ENCODE measurements around the gene CYTH3. TPM values are rescaled to one million over a fixed set of nuclear protein-coding genes. Genes with fewer than 3 reads are reported as not detected.
"Not testable (repeated sequence)": the region's sequence is repeated elsewhere in the genome, so short reads cannot be mapped to it uniquely, and the experiment has no call there.

The CYTH3 gene
- total RNA-seq, 1 experiment from 2014 or later = 19.2 TPM

DNA sequence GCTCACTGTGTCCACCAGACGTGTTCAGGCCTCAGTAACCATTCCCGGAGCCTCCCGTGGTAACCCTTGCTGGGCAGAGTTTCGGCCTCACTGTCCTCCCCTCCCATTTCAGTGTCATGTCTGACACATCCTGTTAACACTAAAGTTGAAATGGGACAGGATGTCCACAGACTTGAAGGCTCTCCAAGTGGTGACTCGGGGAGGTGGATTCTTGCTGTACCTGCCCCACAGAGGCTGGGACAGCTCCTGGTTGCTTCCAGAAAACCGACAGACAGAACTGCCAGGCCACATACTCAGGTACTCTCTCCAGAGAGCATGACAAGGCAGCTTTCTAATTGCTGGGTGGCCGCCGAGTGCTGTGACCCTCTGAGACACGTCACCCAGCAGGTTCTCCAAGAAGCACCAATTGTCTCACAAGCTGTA is 17.9 kb upstream of the CYTH3 start:
- Histone ChIP-seq H3K9me3 (replicated peaks) (no peaks in the 10 kb centered on the region; the same call in 1 of the 2 replicates), H3K4me1 (peaks cover 11% of the 10 kb centered on the region), H3K4me3 (no peak overlapping the region), H3K27me3 (no peaks in the 10 kb centered on the region), H3K36me3 (no peaks in the 10 kb centered on the region), H3K27ac (no peak overlapping the region)
- no peak for DNase-seq

- peaks cover 3% of the 10 kb centered on the region; the same call in 1 of the 2 replicates for H3K9me3 ChIP-seq (replicated peaks)
- H3K27me3 ChIP-seq = no peaks in the 10 kb centered on the region
- H3K4me3 ChIP-seq = no peak overlapping the region
- H3K27ac ChIP-seq = no peak overlapping the region
- H3K36me3 ChIP-seq = no peaks in the 10 kb centered on the region
- peaks cover 11% of the 10 kb centered on the region for H3K4me1 ChIP-seq
- no peak for DNase-seq
Measured at GRCh38 chr7:6288270-6288860, 15.9 kb upstream of the CYTH3 start.

- Histone ChIP-seq H3K4me1 (peaks cover 17% of the 10 kb centered on the region), H3K27ac (peak overlapping the region; percentile 0; the same call in 1 of the 2 replicates), H3K9me3 (replicated peaks) (peaks cover 3% of the 10 kb centered on the region; the same call in 1 of the 2 replicates), H3K27me3 (no peaks in the 10 kb centered on the region), H3K4me3 (no peak overlapping the region), H3K36me3 (no peaks in the 10 kb centered on the region)
- DNase-seq = peak; percentile 50 to 62
Measured at GRCh38 chr7:6286486-6286885, 14.1 kb upstream of the CYTH3 start.

DNA sequence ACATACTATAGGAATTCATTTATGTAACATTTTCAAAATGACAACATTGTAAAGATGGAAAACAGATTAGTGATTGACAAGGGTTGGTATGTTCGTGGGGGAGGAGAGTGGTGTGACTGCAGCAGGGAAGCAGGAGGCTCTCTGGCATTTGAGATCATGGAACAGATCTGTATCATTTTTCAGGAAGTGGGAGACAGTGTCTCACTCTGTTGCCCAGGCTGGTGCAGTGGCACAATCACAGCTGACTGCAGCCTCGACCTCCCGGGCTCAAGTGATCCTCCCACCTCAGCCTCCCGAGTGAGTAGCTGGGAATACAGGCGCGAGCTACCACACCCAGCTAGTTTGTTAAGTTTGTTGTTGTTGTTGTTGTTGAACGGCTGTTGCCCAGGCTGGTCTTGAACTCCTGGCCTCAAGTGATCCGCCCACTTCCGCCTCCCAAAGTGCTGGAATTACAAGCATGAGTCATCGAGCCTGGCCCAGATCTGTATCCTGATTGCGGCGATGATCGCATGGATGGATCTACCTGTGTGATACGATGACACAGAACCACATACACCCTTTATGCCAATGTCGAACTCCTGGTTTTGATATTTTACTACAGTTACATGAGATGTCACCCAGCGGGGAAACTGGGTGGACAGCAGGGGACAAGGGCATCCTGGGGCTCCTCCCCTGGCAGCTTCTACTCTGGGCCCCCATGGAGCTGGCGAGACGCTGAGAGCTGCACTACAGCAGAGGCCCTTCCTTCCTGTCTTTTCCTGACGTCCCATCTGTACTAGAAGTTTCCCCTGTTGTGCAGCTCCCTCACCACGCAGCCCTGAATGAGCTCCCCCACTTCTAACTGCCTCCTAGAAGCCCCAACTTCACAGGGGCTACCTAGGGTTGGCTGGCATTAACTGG is 12.3 kb upstream of the CYTH3 start:
- H3K36me3 ChIP-seq = no peaks in the 10 kb centered on the region
- peaks cover 17% of the 10 kb centered on the region for H3K4me1 ChIP-seq
- H3K27ac ChIP-seq = peak overlapping the region; percentile 87; the same call in 1 of the 2 replicates
- H3K9me3 ChIP-seq (replicated peaks) = peaks cover 3% of the 10 kb centered on the region; the same call in 1 of the 2 replicates
- H3K4me3 ChIP-seq = no peak overlapping the region
- no peaks in the 10 kb centered on the region for H3K27me3 ChIP-seq
- DNase-seq = no peak

GRCh38 chr7:6284055-6284400 is 11.6 kb upstream of the CYTH3 start:
- no peak for DNase-seq
- peak overlapping the region; percentile 87 for H3K27ac ChIP-seq
- no peak overlapping the region for H3K4me3 ChIP-seq
- peaks cover 17% of the 10 kb centered on the region for H3K4me1 ChIP-seq
- H3K9me3 ChIP-seq (replicated peaks) = peaks cover 3% of the 10 kb centered on the region; the same call in 1 of the 2 replicates
- H3K27me3 ChIP-seq = no peaks in the 10 kb centered on the region
- no peaks in the 10 kb centered on the region for H3K36me3 ChIP-seq

DNA sequence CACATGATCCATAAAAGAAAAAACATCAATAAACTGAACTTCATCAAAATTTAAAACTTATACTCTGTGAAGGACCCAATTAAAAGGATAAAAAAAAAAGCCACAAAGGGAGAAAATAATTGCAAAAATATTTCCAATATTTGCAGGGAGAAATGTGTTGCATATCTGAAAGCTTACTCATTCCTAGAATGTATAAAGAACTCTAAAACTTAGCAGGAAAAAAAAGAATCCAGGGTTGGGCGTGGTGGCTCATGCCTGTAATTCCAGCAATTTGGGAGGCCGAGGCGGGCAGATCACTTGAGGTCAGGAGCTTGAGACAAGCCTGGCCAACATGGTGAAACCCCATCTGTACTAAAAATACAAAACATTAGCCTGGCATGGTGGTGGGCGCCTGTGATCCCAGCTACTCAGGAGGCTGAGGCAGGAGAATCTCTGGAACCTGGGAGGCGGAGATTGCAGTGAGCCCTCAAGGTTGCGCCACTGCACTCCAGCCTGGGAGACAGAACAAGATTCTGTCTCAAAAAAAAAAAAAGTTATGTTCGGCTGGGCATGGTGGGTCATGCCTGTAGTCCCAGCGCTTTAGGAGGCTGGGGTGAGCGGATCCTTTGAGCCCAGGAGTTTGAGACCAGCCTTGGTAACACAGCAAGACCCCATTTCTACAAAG is 11.1 kb upstream of the CYTH3 start:
- H3K27me3 ChIP-seq; H3K36me3 ChIP-seq; H3K9me3 ChIP-seq (replicated peaks); H3K4me3 ChIP-seq: not testable (repeated sequence)
- peaks cover 17% of the 10 kb centered on the region for H3K4me1 ChIP-seq
- peak in 1 of 2 experiments; percentile 61 for DNase-seq
- H3K27ac ChIP-seq = peak overlapping the region; percentile 87

- H3K4me1 ChIP-seq = peaks cover 14% of the 10 kb centered on the region
- DNase-seq = no peak
- H3K9me3 ChIP-seq (replicated peaks) = 0 out of 2 replicates have a peak, but pooled peaks cover 3% of the 10 kb centered on the region
- no peak overlapping the region for H3K4me3 ChIP-seq
- no peaks in the 10 kb centered on the region for H3K36me3 ChIP-seq
- no peak overlapping the region for H3K27ac ChIP-seq
- H3K27me3 ChIP-seq = no peaks in the 10 kb centered on the region
Measured at GRCh38 chr7:6279937-6280336, 7.5 kb upstream of the CYTH3 start.

GRCh38 chr7:6279341-6279740 is 6.9 kb upstream of the CYTH3 start:
- no peak overlapping the region for H3K27ac ChIP-seq
- DNase-seq = no peak
- H3K36me3 ChIP-seq = no peaks in the 10 kb centered on the region
- H3K4me3 ChIP-seq = no peak overlapping the region
- H3K4me1 ChIP-seq = peaks cover 14% of the 10 kb centered on the region
- H3K9me3 ChIP-seq (replicated peaks) = no peaks in the 10 kb centered on the region
- no peaks in the 10 kb centered on the region for H3K27me3 ChIP-seq

DNA sequence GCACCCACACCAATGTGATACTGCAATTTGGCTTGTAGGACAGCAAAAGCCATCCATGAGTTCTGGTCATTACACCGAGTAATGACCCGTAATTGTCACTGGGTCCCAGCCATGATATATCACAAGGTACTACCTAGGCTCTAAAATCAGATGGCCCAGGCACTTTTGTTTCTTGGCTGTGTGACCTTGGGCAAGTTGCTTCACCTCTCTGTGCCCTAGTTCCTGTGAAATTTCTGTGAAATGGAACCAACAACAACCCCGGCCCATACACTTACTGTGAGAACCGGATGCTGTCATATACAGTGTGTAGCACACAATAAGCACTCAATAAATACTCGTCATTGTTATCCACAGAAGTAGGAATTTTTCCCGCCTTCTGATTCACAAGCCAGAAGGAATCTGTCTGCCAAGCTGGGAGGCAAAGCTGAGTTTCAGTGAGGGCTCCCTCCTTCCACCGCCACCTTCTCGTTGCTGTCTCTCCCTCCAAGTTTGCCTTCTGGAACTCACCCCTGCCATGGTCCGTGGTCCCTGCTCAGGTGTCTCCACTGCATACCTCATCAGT is 6.4 kb upstream of the CYTH3 start:
- Histone ChIP-seq H3K4me3 (no peak overlapping the region), H3K36me3 (no peaks in the 10 kb centered on the region), H3K9me3 (replicated peaks) (no peaks in the 10 kb centered on the region), H3K4me1 (peaks cover 9% of the 10 kb centered on the region; the same call in 1 of the 2 replicates), H3K27ac (no peak overlapping the region), H3K27me3 (no peaks in the 10 kb centered on the region)
- DNase-seq = no peak

DNA sequence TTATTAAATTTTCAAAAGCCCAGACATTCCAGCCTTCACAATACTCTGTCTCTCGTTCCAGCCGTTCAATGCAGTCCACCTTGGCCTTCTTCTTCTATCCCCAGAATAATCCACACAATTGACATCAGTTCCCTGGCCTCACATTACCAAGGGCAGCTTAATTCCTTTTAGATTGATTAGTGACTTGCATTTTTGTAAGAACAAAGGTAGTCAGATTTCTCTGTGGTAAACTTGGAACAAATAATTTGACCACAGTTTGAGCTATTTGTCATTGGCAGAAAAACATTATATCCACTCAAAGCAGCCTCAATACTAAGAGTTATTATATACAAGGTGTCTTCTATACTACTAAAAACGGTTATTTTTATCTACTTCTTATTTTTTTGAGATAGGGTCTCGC is 5.1 kb upstream of the CYTH3 start:
- DNase-seq = no peak
- no peaks in the 10 kb centered on the region for H3K27me3 ChIP-seq
- H3K9me3 ChIP-seq (replicated peaks) = no peaks in the 10 kb centered on the region
- H3K4me1 ChIP-seq = peaks cover 4% of the 10 kb centered on the region; the same call in 1 of the 2 replicates
- no peak overlapping the region for H3K27ac ChIP-seq
- H3K36me3 ChIP-seq = no peaks in the 10 kb centered on the region
- no peak overlapping the region for H3K4me3 ChIP-seq

DNA sequence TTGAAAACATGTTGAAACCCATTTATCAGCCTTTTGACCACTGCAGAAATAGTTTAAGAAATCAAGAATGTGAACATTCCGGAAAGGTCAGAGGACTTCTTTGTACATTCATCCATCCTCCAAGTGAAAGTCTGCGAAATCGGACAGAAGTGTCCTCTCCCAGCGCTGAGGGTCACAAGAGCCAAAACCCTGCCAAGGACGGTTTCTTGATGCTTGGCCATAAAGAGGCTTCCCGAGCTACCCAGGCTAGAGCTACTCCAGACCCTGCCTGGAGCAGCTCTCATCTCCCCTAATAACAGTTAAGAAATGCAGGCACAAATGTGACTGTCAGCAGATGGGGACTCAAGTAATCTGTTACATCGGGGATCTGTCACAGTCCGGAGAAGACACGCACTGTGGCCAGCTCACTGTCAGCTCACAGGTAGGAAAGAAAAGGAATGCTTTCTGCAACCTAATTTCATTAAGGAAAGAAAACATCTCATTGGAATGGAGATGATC is 4.5 kb upstream of the CYTH3 start:
- H3K27ac ChIP-seq = no peak overlapping the region
- DNase-seq = no peak
- H3K4me3 ChIP-seq = no peak overlapping the region
- H3K9me3 ChIP-seq (replicated peaks) = no peaks in the 10 kb centered on the region
- H3K4me1 ChIP-seq = peaks cover 4% of the 10 kb centered on the region; the same call in 1 of the 2 replicates
- no peaks in the 10 kb centered on the region for H3K27me3 ChIP-seq
- no peaks in the 10 kb centered on the region for H3K36me3 ChIP-seq

- DNase-seq = no peak
- H3K27me3 ChIP-seq = no peaks in the 10 kb centered on the region
- H3K27ac ChIP-seq = no peak overlapping the region
- H3K36me3 ChIP-seq = no peaks in the 10 kb centered on the region
- no peak overlapping the region for H3K4me3 ChIP-seq
- H3K4me1 ChIP-seq = peaks cover 4% of the 10 kb centered on the region; the same call in 1 of the 2 replicates
- H3K9me3 ChIP-seq (replicated peaks) = no peaks in the 10 kb centered on the region
Measured at GRCh38 chr7:6274743-6275142, 2.3 kb upstream of the CYTH3 start.

GRCh38 chr7:6273917-6274630 is 1.6 kb upstream of the CYTH3 start:
- Histone ChIP-seq H3K27me3 (no peaks in the 10 kb centered on the region), H3K4me1 (peaks cover 4% of the 10 kb centered on the region; the same call in 1 of the 2 replicates), H3K36me3 (no peaks in the 10 kb centered on the region), H3K9me3 (replicated peaks) (no peaks in the 10 kb centered on the region), H3K27ac (no peak overlapping the region), H3K4me3 (no peak overlapping the region)
- DNase-seq = no peak

GRCh38 chr7:6273380-6273837 is 985 bp upstream of the CYTH3 start:
- peaks cover 4% of the 10 kb centered on the region; the same call in 1 of the 2 replicates for H3K4me1 ChIP-seq
- H3K27ac ChIP-seq = no peak overlapping the region
- no peaks in the 10 kb centered on the region for H3K9me3 ChIP-seq (replicated peaks)
- no peaks in the 10 kb centered on the region for H3K36me3 ChIP-seq
- H3K4me3 ChIP-seq = no peak overlapping the region
- H3K27me3 ChIP-seq = no peaks in the 10 kb centered on the region
- peak; percentile 39 to 60 for DNase-seq
